ENCODE measurements around the gene FRMD3.
A peak's percentile ranks its signal among the peaks of the same experiment; 100 is the strongest.

FRMD3 gene

DNA sequence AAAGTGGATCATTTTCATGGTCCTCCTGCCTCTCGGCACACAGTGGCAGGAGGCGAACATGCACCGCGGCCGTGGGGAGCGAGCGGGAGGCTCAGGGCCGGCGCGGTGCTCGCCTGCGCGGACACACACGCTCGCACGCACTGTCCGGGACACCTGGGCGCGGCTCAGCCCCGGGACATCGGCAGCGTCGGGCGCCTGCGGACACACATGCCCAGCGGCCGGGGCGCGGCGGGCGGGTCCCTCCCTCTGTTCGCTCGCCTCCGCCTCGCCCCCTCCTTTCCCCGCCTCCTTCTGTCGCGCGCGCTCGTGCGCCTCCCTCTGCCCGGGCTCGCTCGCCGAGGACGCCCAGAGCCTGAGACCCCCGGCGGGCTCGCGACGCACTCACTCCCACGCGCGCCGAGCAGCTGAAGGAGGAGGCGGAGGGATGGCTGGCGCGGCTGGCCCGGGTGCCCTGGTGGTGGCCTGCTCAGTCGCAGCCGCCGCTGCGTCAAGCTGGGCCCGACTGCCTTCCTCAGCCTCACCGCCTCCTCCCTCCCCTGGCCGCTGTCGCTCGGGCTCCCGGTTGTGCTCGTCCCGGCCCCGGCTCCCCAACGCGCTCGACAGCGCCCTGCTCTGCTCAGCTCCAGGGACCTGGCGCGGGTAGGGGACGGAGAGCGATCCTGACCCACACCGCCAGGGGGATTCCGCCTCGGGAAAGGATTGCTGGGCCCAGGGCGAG, at the start of gene FRMD3:
FRMD3 (minus strand) TSS at position 230 of the 718 bp plus-strand sequence; CDS start at position 60, 170 bp downstream.
- no peak for FAIRE-seq

GRCh38 chr9:83584995-83585394, 46.8 kb upstream of the FRMD3 start:
- FAIRE-seq = no peak

DNA sequence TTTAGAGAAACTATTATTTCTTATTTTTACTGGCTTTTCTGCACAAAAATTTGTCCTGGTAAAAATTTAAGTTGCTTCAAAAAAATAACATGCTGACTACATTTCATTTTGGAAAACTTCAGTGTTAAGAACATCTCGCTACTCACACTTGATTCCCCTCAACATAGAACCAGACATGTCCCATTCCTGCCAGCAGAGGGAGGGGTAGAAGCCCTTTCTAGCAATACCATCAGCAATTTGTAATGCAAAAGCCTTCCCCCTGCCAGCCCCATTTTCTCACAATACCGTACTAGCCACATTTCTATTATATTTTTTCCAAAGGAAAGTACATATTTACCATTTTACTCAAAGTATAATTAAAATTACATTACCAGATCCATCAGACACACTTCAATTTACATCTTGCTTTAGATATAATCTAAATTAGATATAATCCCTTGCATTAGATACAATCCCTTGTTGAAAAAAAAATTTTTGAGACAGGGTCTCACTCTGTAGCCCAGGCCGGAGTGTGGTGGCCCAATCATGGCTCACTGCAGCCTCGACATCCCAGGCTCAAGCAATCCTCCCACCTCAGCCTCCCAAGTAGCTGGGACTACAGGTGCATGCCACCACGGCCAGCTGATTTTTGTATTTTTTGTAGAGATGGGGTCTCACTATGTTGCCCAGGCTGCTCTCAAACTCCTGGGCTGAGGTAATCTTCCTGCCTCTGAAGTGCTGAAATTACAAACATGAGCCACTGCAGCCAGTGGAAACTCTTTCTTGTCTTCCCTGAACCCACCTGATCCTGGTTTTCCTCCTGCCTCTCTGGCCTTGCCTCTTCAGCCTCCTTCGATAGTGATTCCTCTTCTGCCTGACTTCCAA, 45.2 kb upstream of the FRMD3 start:
- peak; percentile 68 for FAIRE-seq

- no peak for FAIRE-seq
Observed at GRCh38 chr9:83582029-83582428, 43.8 kb upstream of the FRMD3 start.

DNA sequence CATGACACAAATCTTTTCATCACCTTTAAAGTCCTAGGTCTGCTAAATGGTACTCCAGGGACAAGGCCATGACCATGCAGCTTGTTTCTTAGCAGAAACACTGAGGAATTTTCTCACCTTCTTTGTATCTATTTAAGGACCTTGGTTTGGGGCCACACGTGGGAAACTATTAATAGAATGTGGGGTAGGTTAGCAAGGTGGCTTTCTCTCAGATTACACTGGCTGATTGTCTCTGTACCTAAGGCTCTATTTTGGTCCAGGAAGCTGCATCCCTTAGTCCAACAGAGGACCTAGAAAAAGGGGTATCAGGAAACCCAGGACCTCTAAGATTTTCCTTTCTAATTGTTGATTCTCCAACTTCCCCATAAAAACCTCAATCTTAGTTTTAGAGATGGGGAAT, 36.3 kb upstream of the FRMD3 start:
- FAIRE-seq = no peak

- FAIRE-seq = no peak
Observed at GRCh38 chr9:83572524-83572923, 34.3 kb upstream of the FRMD3 start.

DNA sequence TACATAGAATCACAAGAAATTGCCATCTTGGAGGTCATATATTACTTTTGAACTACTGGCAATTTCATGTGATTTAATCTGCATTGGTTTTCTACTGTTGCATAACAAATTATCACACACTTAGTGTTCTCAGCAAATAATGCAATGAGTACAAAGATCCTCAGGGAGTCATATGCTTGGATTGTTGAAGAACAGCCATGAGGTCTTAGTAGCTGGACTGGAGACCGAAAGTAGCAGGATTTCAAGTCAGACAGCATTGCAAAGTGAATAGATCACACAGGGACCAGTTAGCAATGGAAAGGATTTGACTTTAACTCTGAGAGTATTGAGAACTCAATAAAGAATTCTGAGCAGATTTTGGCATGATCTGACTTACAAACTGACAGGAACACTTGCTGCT, 32.2 kb upstream of the FRMD3 start:
- no peak for FAIRE-seq

GRCh38 chr9:83569326-83569725, 31.1 kb upstream of the FRMD3 start:
- FAIRE-seq = no peak

DNA sequence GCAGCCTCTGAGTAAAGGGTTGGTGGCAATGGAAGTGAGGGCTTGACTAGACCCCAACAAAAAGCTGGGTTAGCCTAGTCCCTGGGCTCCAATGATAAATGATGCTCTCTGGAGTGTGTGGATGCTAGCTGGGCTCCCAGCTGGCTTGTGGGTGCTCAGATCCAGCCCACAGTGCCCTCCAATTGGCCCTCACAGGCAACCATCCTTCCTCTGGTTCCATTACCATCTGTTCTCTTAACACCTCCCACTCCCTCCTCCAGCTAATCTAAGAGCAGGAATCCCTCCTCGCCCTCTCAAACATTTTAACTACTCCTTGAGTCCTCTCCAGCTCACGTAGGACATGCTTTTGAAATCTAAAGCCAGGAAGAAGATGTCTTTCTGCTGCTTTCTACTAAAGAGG, 25.2 kb upstream of the FRMD3 start:
- no peak for FAIRE-seq

GRCh38 chr9:83560169-83560826, 22.1 kb upstream of the FRMD3 start:
- FAIRE-seq = no peak

DNA sequence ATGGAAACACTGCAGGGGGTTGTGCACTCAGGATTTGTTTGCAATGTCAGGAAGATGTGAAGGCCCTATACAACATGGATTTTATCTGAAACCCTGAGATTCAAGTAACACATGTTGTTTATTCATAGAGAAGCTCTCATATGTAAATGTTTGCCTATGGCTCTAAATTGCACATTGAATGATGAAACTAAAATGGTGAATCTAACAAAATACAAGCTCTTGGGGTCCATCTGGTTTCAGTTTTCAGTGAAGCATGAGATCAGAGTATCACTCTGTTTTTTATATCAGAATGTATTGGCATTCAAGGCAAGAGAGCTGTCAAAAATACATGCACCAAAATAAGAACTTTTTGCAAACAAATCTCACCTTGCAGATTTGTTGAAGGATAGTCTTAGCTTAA, 19.6 kb upstream of the FRMD3 start:
- FAIRE-seq = no peak

DNA sequence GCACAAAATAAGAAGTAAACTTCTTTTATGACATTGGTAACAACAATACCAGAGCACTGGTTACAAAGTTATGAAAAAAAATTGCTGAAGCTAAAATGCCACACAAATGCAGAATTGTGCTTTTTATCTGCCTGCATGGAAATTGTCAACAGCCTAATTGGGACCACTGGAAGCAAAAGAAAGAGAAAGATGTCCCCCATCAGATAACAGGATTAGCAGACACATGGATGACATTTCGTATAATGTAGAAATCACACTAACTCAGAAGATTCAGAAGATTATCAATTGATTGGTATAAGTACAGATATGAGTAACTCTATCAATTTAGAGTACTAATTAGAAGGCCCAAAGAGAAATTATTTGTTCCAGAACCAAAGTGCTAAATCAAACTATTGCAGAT, 19.1 kb upstream of the FRMD3 start:
- FAIRE-seq = no peak

DNA sequence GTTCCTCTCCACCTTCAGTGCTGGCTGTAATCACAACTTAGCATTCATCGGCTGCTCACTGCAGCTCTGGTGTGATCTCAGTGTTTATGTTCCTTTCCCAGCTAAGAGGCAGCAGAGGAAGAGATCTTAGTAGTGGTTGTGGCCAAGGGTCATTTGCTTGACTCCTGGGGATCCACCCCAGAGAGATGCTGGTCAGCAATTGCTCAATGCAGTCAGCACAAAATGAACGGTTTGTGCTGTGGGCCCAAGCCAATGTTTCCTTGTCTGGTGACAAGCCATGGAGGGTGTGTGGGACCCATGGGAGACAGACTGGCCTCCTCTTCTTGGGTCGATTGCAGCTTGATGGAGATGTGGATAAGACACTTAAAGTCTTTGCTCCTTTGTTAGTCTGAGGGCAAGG, 16.1 kb upstream of the FRMD3 start:
- no peak for FAIRE-seq

- FAIRE-seq = no peak
Observed at GRCh38 chr9:83544002-83544698, 5.9 kb upstream of the FRMD3 start.

GRCh38 chr9:83538890-83539238, 663 bp upstream of the FRMD3 start:
- no peak for FAIRE-seq

GRCh38 chr9:83537331-83538171, 650 bp downstream of the FRMD3 start:
- FAIRE-seq = no peak

DNA sequence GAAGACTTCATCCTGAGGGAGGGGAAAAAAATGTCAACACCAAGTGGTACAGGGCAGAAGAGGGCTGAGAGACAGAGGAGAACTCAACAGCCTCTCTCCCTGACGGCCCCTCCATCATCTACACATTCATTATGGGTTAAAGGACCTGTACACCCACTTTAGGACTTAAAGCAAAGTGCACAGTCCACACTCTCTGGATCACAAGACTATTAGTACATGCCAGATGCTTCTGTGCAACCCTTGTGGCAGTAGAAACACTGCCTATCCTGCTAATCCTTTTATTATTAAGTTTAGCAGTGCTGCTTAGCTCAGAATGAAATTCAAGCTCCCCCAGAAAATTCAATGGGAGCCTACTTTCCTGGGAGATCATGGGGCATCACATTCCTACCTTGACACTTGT, 1.9 kb downstream of the FRMD3 start:
- FAIRE-seq = no peak

DNA sequence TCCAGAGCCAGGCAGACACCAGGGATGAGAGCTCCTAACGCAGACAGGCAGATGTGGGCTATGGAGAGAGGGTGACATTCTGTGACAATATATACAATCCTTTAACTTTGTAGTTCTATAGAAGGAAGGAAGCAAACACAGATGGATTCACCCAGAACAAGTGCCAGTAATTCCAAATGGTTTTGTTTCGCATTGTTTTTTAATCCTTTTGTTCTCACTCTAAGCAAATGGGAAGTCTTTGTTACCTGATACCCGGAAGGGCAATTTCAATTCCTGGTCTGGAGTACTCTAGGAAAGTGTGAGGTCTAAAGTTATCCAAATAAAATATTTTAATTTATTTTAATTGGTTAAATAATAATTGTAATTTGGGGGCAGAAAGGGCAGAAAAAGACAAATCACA, 2.5 kb downstream of the FRMD3 start:
- FAIRE-seq = no peak

DNA sequence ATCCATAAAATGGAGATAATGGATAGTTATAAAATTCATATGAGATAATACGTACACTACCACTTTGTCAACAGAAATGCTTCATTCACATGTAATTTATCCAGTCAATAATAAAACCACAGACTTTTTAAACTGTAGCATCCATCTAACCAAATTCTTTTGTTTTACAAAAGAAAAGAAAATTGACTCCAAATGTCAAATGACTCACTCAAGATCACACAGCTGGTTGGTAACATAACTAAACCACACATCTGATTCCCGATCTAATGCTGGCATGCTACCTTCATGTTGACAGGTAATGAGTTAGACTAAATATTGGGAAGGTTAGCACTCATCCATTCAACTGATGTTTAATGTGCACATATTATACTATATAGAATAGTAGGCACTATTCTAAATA, 4.9 kb downstream of the FRMD3 start:
- FAIRE-seq = no peak

DNA sequence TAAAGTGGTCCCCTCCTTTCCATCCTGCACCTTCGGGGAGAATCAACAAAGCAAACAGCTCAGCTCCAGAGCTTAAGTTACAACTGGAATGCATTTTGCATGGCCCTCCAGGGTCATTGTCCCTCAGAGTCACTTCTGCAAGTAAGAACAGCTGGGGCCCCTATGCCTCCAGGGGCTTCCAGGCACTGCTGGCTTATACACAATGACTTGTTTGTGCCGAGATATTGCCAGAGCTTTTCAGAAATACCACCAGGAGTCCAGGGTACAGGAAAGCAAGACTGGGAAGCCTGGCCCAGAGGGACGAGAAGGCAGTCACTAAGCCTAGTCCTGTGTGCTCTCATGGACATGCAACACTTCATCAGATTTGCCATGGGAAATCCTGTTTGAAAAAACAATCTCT, 11.3 kb downstream of the FRMD3 start:
- no peak for FAIRE-seq

GRCh38 chr9:83526211-83526610, 12.0 kb downstream of the FRMD3 start:
- FAIRE-seq = no peak

DNA sequence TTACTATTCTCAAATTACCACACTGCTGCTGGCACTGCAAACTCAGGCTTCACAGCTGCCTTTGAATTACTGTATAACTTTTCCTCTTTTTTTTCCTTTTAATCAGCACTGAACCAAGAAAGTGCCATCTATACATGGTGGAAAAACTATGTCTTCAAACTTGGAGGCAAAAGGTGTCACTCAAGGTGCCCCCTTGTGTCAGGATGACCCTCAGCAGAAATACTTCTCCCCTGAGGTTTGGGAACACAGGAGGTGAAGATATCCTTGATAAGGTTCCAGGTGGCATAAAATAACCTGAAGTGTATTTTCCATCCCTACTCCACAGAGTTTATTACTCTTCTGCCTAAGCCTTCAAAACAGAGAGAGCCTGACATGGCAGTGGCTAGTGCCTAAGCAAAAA, 14.5 kb downstream of the FRMD3 start:
- no peak for FAIRE-seq

Data from TTC549 (cell line).